Panc1 (cell line): ENCODE data around the gene RNASEH1. TPM values are rescaled to one million over a fixed set of nuclear protein-coding genes. Genes with fewer than 3 reads are reported as not detected.

Source experiments
- ATAC-seq: fragments of 200-7000 bp; cut with Tn5 transposase; 2 replicates; pipeline ENCODE4 v1.9.1; 2020; ENCODE audit warnings: mild to moderate bottlenecking, moderate library complexity
- BruUV-seq: library from RNA; stranded (reverse); fragments of 400-500 nt; replicated peaks from 2 replicates; lab custom pipeline; 2021; lab: Mats Ljungman, UMichigan
- CTCF ChIA-PET: fragments of 300-600 bp; sonication (Branson Sonifier 250); formaldehyde crosslinking; loops from one replicate; lab custom pipeline; 2022; ENCODE audit warnings: antibody characterized with exemption; lab: Charles Lee
- POLR2A ChIA-PET: fragments of 300-600 bp; sonication (Branson Sonifier 250); formaldehyde crosslinking; loops from one replicate; lab custom pipeline; 2022; ENCODE audit warnings: antibody characterized with exemption; lab: Charles Lee
- DNase-seq: peaks from one replicate; pipeline ENCODE4 v3.0.0-alpha.2; 2010; ENCODE audit warnings: low read depth, low spot score
- H3K27ac ChIP-seq: 2 replicates; pipeline ENCODE4 v1.5.1; 2011; ENCODE audit warnings: mild to moderate bottlenecking, low read length, inconsistent platforms
- H3K27me3 ChIP-seq: fragments of 200-500 bp; sonication (Bioruptor generic); 2 replicates; pipeline ENCODE4 v1.6.0; 2014; ENCODE audit warnings: low read length, inconsistent platforms; ENCODE audit not compliant: control insufficient read depth, insufficient read depth
- H3K36me3 ChIP-seq: fragments of 200-500 bp; sonication (Bioruptor generic); 2 replicates; pipeline ENCODE4 v1.5.1; 2014; ENCODE audit warnings: inconsistent platforms, mild to moderate bottlenecking, low read length, moderate library complexity; ENCODE audit not compliant: control insufficient read depth, insufficient read depth
- H3K4me1 ChIP-seq: 2 replicates; pipeline ENCODE4 v1.5.1; 2011; ENCODE audit warnings: inconsistent platforms, mild to moderate bottlenecking, low read length, moderate library complexity; ENCODE audit not compliant: control insufficient read depth, insufficient read depth
- H3K4me3 ChIP-seq, 2 experiments: 2 replicates each; pipeline ENCODE4 v1.5.1; 2011 to 2012; ENCODE audit warnings: low read depth in 2 of 2, low read length in 2 of 2, mild to moderate bottlenecking in 2 of 2, inconsistent platforms in 1 of 2, moderate library complexity in 1 of 2
- H3K9me3 ChIP-seq: fragments of 200-500 bp; sonication (Bioruptor generic); 2 replicates; pipeline ENCODE4 v1.5.1; 2014; ENCODE audit warnings: low read depth, mild to moderate bottlenecking, inconsistent platforms, low read length, moderate library complexity; ENCODE audit not compliant: control insufficient read depth, insufficient read depth
- CTCF ChIP-seq: fragments of 450-650 bp; IDR thresholded peaks from 2 replicates; pipeline ENCODE4 v1.5.1; 2017; ENCODE audit warnings: mild to moderate bottlenecking
- POLR2AphosphoS5 ChIP-seq: IDR thresholded peaks from 2 replicates; pipeline ENCODE4 v1.6.1; 2012; ENCODE audit warnings: mild to moderate bottlenecking, low read depth, low read length, moderate library complexity
- REST ChIP-seq, 2 experiments: IDR thresholded peaks; 2 replicates each; pipeline ENCODE4 v1.6.1; 2011 to 2012; ENCODE audit warnings: low read depth in 2 of 2, control low read depth in 1 of 2, low read length in 1 of 2, mild to moderate bottlenecking in 1 of 2, moderate library complexity in 1 of 2; ENCODE audit not compliant: insufficient read depth in 1 of 2
- SIN3A ChIP-seq: IDR thresholded peaks from 2 replicates; pipeline ENCODE4 v1.6.1; 2012; ENCODE audit warnings: low read depth, mild to moderate bottlenecking, low read length, moderate library complexity, borderline replicate concordance; ENCODE audit not compliant: insufficient read depth
- TCF7L2 ChIP-seq: IDR thresholded peaks from 2 replicates; pipeline ENCODE4 v1.6.1; 2011; ENCODE audit warnings: mild to moderate bottlenecking, low read depth, low read length, inconsistent platforms
- in situ Hi-C: cut with HindIII; loops from 2 replicates; pipeline ENCODE4 v1.10.0; 2016; ENCODE audit warnings: low sequenced_read_pairs, low pct_unique_long_range_greater_than_20kb
- intact Hi-C: fragments of 100-400 bp; cut with micrococcal nuclease; formaldehyde crosslinking; loops from one replicate; pipeline ENCODE4 v1.10.0; 2022; ENCODE audit not compliant: unreplicated experiment
- total RNA-seq: library from RNA; stranded (reverse); gene quantifications from one replicate; pipeline ENCODE4 v1.2.1, GENCODE V29; 2021; ENCODE audit not compliant: unreplicated experiment

Gene RNASEH1
- total RNA-seq, 1 experiment from 2014 or later: 43.7 TPM

- no peaks in the 10 kb centered on the region for H3K36me3 ChIP-seq
- H3K4me1 ChIP-seq: no peaks in the 10 kb centered on the region
- no peak for DNase-seq
- no peaks in the 10 kb centered on the region for H3K9me3 ChIP-seq
- POLR2A ChIA-PET: interaction anchor here (0.9 kb wide), 1 partner anchor 11 kb away, joined by 3 read pairs; no protein-coding TSS in a partner anchor
- intact Hi-C loops: no loop called here
- no peak overlapping the region for H3K27ac ChIP-seq
- in situ Hi-C loops: no loop called here
- CTCF ChIA-PET: no interaction called here
- no peak for TF ChIP-seq REST (IDR thresholded peaks at IDR 0.05; ENCODE audit: insufficient read depth in 1 of 2, low read depth in 2 of 2, low read length in 1 of 2)
- no peak for TF ChIP-seq TCF7L2
- TF ChIP-seq CTCF: no peak
- TF ChIP-seq POLR2AphosphoS5: no peak
- no peak for TF ChIP-seq SIN3A
- no peak for ATAC-seq
- no TSS peak for BruUV-seq
- no peak overlapping the region for H3K4me3 ChIP-seq
- no peaks in the 10 kb centered on the region for H3K27me3 ChIP-seq
Measured at GRCh38 chr2:3505771-3506170, 52.4 kb downstream of the RNASEH1 start.

GRCh38 chr2:3504741-3505140, 53.4 kb downstream of the RNASEH1 start:
- TF ChIP-seq SIN3A: no peak
- no peak for TF ChIP-seq POLR2AphosphoS5
- no peak for TF ChIP-seq CTCF
- TF ChIP-seq TCF7L2: no peak
- TF ChIP-seq REST (IDR thresholded peaks at IDR 0.05; ENCODE audit: insufficient read depth in 1 of 2, low read depth in 2 of 2, low read length in 1 of 2): no peak
- in situ Hi-C loops: no loop called here
- H3K36me3 ChIP-seq: no peaks in the 10 kb centered on the region
- ATAC-seq: no peak
- H3K27me3 ChIP-seq: no peaks in the 10 kb centered on the region
- POLR2A ChIA-PET: interaction anchor here (0.6 kb wide), 1 partner anchor 9 kb away, joined by 3 read pairs; no protein-coding TSS in a partner anchor
- H3K9me3 ChIP-seq: no peaks in the 10 kb centered on the region
- CTCF ChIA-PET: no interaction called here
- intact Hi-C loops: no loop called here
- no peak for DNase-seq
- H3K4me1 ChIP-seq: no peaks in the 10 kb centered on the region
- no peak overlapping the region for H3K27ac ChIP-seq
- no peak overlapping the region for H3K4me3 ChIP-seq
- no TSS peak for BruUV-seq
